ENCODE data around the gene AMBN.

AMBN gene

GRCh38 chr4:70654605-70655011 lies 62.6 kb downstream of the AMBN start:
- TF ChIP-seq CTCF (IDR thresholded peaks at IDR 0.05; ENCODE audit: low read depth, low read length), result no peak
- peak; percentile 27 to 35 for DNase-seq (ENCODE audit: low read depth in 2 of 2)
- H3K4me3 ChIP-seq (replicated peaks in 1 of 2; ENCODE audit: low read depth in 2 of 2, low read length in 2 of 2), result no peak overlapping the region

All from cardiac fibroblast (primary cell).